Activated effector memory CD4-positive, alpha-beta T cell treated with Interleukin-2 at 50 U/mL for 16 hours (primary cell): Measurements from ENCODE around the gene RABGAP1L.

Experiments
- DNase-seq: peaks from one replicate; pipeline ENCODE4 v3.0.0-alpha.2; 2020

Gene RABGAP1L

DNA sequence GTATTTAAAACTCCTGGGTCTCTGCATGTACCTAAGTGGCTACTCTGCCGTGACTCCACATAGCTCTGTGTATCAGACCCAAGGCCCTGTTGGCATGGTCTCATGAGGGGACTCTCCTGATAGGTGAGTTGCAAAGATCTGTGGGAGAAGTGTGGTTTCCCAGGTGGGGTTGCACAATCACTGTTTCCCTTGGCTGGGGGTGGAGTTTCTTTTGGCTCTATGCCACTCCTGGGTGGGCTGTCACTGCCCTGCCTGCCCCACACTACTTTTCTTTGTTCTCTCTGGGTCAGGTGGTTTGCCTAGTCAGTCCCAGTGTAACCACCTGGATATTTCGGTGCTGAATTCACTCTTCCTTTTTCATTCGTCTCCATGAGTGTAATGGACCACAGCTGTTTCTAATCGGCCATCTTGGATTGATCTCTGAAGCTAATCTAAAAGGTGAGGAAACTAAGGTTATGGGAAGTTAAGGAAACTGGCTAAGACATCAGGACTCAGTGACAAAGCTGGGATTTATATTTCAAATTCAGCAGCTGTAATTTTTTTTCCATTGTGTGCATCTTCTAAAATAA is 743.3 kb downstream of the RABGAP1L start:
- no peak for DNase-seq

DNA sequence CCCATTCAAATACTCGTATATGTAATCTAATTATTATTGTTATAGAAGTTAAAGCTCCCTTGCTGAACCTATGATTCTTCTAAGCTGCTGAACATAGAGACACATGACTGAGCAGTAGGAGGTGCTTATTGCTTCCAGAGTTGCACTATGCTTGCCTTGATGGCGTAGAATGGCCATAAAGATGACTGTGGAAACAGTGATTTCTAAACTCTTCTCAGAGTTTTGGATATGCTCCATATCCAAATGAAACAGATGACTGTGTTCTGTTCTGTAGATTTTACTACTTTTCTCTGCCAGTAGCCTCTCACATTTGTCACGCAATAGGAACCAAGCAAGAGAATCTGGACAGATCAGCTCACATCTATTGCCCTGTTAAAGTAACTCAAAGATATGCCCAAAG is 752.3 kb downstream of the RABGAP1L start:
- DNase-seq: no peak

- DNase-seq: no peak
Observed at GRCh38 chr1:174912264-174912663, 752.9 kb downstream of the RABGAP1L start.

GRCh38 chr1:174913225-174913903 is 754.0 kb downstream of the RABGAP1L start:
- DNase-seq: no peak

GRCh38 chr1:174914991-174915390 is 755.7 kb downstream of the RABGAP1L start:
- no peak for DNase-seq

DNA sequence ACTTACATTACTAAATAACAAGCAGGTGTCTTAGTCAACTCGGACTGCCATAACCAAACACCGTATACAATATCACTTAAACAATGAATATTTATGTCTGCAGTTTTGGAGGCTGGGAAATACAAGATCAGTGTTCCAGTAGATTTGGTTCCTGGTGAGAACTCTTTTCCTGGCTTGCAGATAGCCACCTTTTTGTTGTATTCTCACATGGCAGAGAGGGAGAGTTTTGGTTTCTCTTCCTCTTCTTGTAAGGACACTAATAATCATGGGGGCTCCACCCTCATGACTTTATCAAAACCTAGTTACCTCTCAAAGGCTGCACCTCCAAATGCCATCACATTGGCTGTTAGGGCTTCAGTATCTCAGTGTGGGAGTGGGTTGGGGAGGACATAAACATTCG is 757.5 kb downstream of the RABGAP1L start:
- DNase-seq: no peak

- no peak for DNase-seq
Observed at GRCh38 chr1:174920093-174920492, 760.8 kb downstream of the RABGAP1L start.

GRCh38 chr1:174922121-174922520 is 762.8 kb downstream of the RABGAP1L start:
- no peak for DNase-seq

- no peak for DNase-seq
Observed at GRCh38 chr1:174923820-174924219, 764.5 kb downstream of the RABGAP1L start.

GRCh38 chr1:174928541-174928940 is 769.2 kb downstream of the RABGAP1L start:
- DNase-seq: no peak

DNA sequence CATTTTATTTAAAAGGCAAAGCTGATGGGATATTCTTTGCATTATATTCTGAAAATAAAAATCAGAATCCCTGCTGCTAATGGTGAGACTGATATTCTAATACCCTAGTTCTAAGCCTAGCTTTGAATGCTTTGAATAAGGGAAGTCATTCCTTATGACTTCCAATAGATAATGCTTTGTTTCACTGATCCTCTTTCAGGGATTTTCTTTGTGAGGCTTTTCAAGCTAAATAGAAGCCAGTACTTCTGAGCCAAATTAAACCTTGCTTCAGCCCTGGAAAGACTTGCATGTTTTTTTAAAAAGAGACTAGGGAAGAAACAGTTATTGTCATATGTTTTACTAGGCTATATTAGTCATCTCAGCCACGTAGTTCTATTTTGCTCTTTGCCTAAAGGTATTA is 771.9 kb downstream of the RABGAP1L start:
- no peak for DNase-seq

- no peak for DNase-seq
Observed at GRCh38 chr1:174932587-174932986, 773.3 kb downstream of the RABGAP1L start.

- no peak for DNase-seq
Observed at GRCh38 chr1:174935961-174936727, 776.8 kb downstream of the RABGAP1L start.

DNA sequence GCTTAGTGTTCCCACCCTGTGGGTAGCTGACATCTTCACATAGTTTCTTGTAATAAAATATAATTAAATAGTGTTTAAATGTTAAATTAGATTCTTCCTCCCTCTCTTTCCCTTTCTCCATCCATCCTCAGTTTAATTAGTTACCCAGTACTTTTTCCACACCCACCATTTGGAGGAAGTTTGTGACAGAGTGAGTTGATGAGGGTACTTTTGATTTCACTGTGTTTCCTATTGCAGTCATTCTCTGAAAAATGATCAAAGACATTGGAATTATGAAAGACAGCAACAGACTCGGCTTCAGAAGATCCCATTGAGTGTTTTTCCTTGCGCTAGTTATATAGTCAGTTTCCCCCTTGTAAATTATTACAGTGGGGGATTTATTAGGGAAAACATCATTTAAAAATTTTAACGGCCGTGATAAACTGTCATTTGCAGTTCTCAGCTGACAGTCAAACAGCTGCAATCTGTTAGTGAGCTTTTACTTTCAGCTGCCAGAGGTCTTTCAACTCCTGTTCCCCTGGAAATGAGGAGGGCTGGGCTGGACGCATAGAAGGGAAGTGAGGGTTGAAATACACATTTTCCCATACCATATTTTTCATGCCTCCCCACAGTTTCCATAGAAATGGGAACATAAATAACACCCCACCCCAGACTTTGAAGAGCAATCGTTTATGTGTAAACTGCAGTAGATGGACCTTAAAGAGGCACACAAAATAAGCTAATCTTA is 779.1 kb downstream of the RABGAP1L start:
- DNase-seq: no peak

GRCh38 chr1:174939775-174940545 is 780.6 kb downstream of the RABGAP1L start:
- DNase-seq: no peak

- DNase-seq: no peak
Observed at GRCh38 chr1:174940646-174941175, 781.4 kb downstream of the RABGAP1L start.

GRCh38 chr1:174942547-174943255 is 783.4 kb downstream of the RABGAP1L start:
- DNase-seq: no peak

DNA sequence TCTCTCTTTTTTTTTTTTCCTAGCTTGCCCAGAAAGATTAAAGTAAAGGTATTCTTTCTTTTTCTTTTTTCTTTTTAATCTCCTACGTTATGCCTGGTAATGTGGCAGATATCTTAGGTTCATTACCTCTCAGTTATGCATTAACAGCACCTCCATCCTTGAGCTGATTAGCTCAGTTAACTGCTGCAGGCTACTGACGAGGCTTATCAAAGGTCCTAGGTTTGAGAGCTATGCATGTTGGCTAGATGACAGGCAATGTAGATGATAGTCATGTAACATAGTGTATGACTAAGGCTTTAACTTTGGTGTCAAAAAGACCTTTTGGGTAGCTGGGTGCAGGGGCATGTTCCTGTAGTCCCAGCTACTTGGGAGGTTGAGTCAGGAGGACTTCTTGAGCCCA is 786.7 kb downstream of the RABGAP1L start:
- no peak for DNase-seq

DNA sequence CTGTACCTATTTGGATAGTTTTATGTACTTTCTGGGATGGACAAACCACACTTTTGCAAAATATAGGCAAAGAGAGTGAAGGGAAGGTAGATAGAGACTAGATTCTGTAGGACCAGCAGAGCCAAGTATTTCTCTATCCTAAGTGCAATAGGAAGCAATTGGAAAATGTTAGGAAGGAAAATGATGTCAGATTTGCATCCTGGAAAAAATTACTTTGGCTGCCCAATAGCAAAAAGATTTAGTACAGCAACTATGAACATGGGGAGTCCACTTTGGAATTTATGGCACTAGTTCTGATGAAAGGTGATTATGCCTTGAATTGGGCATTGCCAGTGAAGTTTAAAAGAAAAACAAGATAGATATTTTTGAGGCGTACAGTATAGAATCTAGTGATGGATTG is 789.7 kb downstream of the RABGAP1L start:
- no peak for DNase-seq

GRCh38 chr1:174949645-174950044 is 790.3 kb downstream of the RABGAP1L start:
- DNase-seq: no peak

GRCh38 chr1:174953285-174954072 is 794.2 kb downstream of the RABGAP1L start:
- DNase-seq: no peak
